ENCODE measurements around the gene HDHD2.

- no peak for TF ChIP-seq POLR2A (IDR thresholded peaks at IDR 0.05)
- no peak for TF ChIP-seq EP300 (IDR thresholded peaks at IDR 0.05)
- TF ChIP-seq CTCF (IDR thresholded peaks at IDR 0.05) = no peak
These were observed 24.3 kb upstream of the HDHD2 start for GRCh38 chr18:47174545-47175116.
